ENCODE results near the gene GNAI3. TPM values are rescaled to one million over a fixed set of nuclear protein-coding genes. Genes with fewer than 3 reads are reported as not detected.

The GNAI3 gene
- total RNA-seq, 2 donors from 2014 or later: 3.6 to 4.9 TPM

GRCh38 chr1:109613361-109614147 is 65.1 kb downstream of the GNAI3 start:
- 62 to 66% methylated on average over 7 of the region's 7 CpGs for WGBS, 2 donors
- H3K9me3 ChIP-seq: no peaks in the 10 kb centered on the region
- no peaks in the 10 kb centered on the region for H3K27me3 ChIP-seq
- H3K4me1 ChIP-seq: peaks cover 5% of the 10 kb centered on the region
- no peak for DNase-seq
- H3K27ac ChIP-seq: no peak overlapping the region
- no peak for ATAC-seq
- TF ChIP-seq CTCF (IDR thresholded peaks at IDR 0.05): no peak
- no peak for TF ChIP-seq POLR2A (IDR thresholded peaks at IDR 0.05)
- H3K4me3 ChIP-seq: no peak overlapping the region
- H3K36me3 ChIP-seq (replicated peaks in 1 of 2; ENCODE audit: insufficient read depth in 1 of 2, low read depth in 2 of 2): no peaks in the 10 kb centered on the region
- intact Hi-C loops (cut with DNase I): no loop called here

- Histone ChIP-seq H3K4me1 (peaks cover 16% of the 10 kb centered on the region), H3K4me3 (no peak overlapping the region), H3K36me3 (replicated peaks in 1 of 2; ENCODE audit: insufficient read depth in 1 of 2, low read depth in 2 of 2) (no peaks in the 10 kb centered on the region), H3K9me3 (no peaks in the 10 kb centered on the region), H3K27me3 (no peaks in the 10 kb centered on the region), H3K27ac (peak overlapping the region in 1 of 4 donors; percentile 83)
- WGBS, 2 donors: 40 to 60% methylated on average over 3 of the region's 3 CpGs
- DNase-seq: peak in 1 of 4 donors; percentile 75
- ATAC-seq: no peak
- intact Hi-C loops (cut with DNase I): no loop called here
- TF ChIP-seq CTCF (IDR thresholded peaks at IDR 0.05) (no peak), POLR2A (IDR thresholded peaks at IDR 0.05) (peak in 1 of 3 donors; percentile 49)
Measured at GRCh38 chr1:109615879-109616278, 67.5 kb downstream of the GNAI3 start.

GRCh38 chr1:109616391-109616790 is 68.0 kb downstream of the GNAI3 start:
- TF ChIP-seq CTCF (IDR thresholded peaks at IDR 0.05): no peak
- TF ChIP-seq POLR2A (IDR thresholded peaks at IDR 0.05): no peak
- Histone ChIP-seq H3K4me3 (no peak overlapping the region), H3K36me3 (replicated peaks in 1 of 2; ENCODE audit: insufficient read depth in 1 of 2, low read depth in 2 of 2) (no peaks in the 10 kb centered on the region), H3K27me3 (no peaks in the 10 kb centered on the region), H3K27ac (peak overlapping the region in 1 of 4 donors; percentile 83), H3K4me1 (peaks cover 19% of the 10 kb centered on the region), H3K9me3 (no peaks in the 10 kb centered on the region)
- no peak for DNase-seq
- intact Hi-C loops (cut with DNase I): no loop called here
- no peak for ATAC-seq
- 54 to 59% methylated on average over 3 of the region's 3 CpGs for WGBS, 2 donors

- no peaks in the 10 kb centered on the region for H3K27me3 ChIP-seq
- no peak overlapping the region for H3K4me3 ChIP-seq
- no peak for TF ChIP-seq CTCF (IDR thresholded peaks at IDR 0.05)
- TF ChIP-seq POLR2A (IDR thresholded peaks at IDR 0.05): no peak
- ATAC-seq: no peak
- H3K27ac ChIP-seq: peak overlapping the region in 2 of 4 donors; percentile 17 to 83
- WGBS, 2 donors: 62 to 67% methylated on average over 3 of the region's 3 CpGs
- H3K36me3 ChIP-seq (replicated peaks in 1 of 2; ENCODE audit: insufficient read depth in 1 of 2, low read depth in 2 of 2): no peaks in the 10 kb centered on the region
- intact Hi-C loops (cut with DNase I): no loop called here
- no peaks in the 10 kb centered on the region for H3K9me3 ChIP-seq
- peak in 1 of 4 donors; percentile 46 for DNase-seq
- H3K4me1 ChIP-seq: peaks cover 28% of the 10 kb centered on the region
Measured at GRCh38 chr1:109617291-109617801, 68.9 kb downstream of the GNAI3 start.

Data from body of pancreas (tissue), 4 donors.